ENCODE data around the gene GALNTL6.

Gene GALNTL6

DNA sequence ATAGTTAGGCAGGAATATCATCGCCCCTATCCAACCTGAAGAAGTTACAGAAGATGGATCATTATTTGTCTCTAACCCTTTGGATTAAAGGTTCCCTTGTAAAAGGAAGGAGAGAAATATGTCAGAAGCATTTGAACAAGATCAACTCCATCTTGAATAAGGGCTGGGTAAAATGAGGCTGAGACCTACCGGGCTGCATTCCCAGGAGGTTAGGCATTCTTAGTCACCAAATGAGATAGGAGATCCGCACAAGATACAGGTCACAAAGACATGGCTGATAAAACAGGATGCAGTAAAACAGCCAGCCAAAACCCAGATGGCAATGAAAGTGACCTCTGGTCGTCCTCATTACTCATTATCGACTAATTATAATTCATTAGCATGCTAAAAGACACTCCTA lies 148.9 kb downstream of the GALNTL6 start:
- no peak for DNase-seq (ENCODE audit: low read depth)
- no peak overlapping the region for H3K4me3 ChIP-seq (ENCODE audit: control insufficient read depth, low read depth, low read length)
- TF ChIP-seq, protein P1, sequence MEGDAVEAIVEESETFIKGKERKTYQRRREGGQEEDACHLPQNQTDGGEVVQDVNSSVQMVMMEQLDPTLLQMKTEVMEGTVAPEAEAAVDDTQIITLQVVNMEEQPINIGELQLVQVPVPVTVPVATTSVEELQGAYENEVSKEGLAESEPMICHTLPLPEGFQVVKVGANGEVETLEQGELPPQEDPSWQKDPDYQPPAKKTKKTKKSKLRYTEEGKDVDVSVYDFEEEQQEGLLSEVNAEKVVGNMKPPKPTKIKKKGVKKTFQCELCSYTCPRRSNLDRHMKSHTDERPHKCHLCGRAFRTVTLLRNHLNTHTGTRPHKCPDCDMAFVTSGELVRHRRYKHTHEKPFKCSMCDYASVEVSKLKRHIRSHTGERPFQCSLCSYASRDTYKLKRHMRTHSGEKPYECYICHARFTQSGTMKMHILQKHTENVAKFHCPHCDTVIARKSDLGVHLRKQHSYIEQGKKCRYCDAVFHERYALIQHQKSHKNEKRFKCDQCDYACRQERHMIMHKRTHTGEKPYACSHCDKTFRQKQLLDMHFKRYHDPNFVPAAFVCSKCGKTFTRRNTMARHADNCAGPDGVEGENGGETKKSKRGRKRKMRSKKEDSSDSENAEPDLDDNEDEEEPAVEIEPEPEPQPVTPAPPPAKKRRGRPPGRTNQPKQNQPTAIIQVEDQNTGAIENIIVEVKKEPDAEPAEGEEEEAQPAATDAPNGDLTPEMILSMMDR (IDR thresholded peaks at IDR 0.05; ENCODE audit: control insufficient read depth, insufficient read depth, low read depth, low read length, missing control alignments) = no peak

DNA sequence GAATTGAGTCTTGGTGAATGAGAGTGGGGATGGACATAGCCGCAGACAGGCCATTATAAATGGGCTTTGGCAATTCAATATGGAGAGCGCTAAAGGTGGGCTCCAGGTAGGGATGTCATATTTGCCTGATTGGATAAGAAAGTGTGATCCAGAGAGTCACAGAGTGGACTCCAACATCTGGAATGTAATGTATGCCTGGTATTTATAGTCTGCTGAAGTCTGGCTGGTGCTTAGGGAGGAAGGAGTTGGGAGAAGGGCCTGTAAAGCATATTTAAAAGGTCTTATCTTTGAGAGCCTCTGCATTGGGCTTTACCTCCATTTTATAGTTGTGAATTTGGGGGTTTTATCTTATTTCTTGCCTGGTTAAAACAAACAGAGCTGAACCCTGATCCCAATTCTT lies 153.2 kb downstream of the GALNTL6 start:
- TF ChIP-seq, protein P1 (IDR thresholded peaks at IDR 0.05; ENCODE audit: control insufficient read depth, insufficient read depth, low read depth, low read length, missing control alignments) = no peak
- H3K4me3 ChIP-seq (ENCODE audit: control insufficient read depth, low read depth, low read length) = no peak overlapping the region
- no peak for DNase-seq (ENCODE audit: low read depth)

DNA sequence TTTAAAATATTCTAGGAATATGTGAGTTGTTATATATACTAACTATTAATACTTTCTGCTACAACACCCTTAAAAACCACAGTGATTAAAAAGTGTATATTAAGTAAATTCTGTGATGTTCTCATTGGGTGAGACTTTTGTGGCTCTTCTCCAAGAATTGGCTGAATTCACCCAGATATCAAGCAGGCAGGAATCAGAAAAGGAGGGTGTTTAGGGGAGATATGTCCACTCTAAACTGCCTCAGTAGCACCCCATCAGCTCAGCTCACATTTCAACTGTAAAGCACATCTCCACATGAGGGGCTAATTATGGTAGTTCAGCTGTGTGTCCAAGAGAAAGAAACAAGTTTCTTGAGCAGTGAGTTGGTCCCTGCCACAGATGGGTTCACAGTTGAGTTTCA lies 165.0 kb downstream of the GALNTL6 start:
- TF ChIP-seq, protein P1 (IDR thresholded peaks at IDR 0.05; ENCODE audit: control insufficient read depth, insufficient read depth, low read depth, low read length, missing control alignments) = no peak
- no peak overlapping the region for H3K4me3 ChIP-seq (ENCODE audit: control insufficient read depth, low read depth, low read length)
- no peak for DNase-seq (ENCODE audit: low read depth)

DNA sequence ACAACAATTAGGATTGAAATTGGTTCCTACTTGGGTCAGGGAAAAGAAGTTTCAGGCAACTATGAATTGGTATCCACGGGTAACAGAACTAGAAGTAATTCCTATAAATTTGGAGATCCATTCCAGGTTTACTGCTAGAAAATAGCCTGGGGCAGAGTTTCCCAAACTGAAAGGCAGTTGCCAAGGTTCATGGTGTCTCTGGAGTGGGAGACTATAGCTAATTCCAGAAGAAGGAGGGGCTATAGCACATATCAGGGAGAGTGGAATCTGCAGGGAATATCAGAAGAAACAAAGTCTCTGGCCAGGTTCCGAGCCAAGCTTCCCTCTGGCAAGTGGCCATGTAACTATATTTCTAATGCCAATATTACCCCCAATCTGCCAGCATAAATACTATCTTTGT lies 166.3 kb downstream of the GALNTL6 start:
- no peak overlapping the region for H3K4me3 ChIP-seq (ENCODE audit: control insufficient read depth, low read depth, low read length)
- no peak for DNase-seq (ENCODE audit: low read depth)
- TF ChIP-seq, protein P1 (IDR thresholded peaks at IDR 0.05; ENCODE audit: control insufficient read depth, insufficient read depth, low read depth, low read length, missing control alignments) = no peak

DNA sequence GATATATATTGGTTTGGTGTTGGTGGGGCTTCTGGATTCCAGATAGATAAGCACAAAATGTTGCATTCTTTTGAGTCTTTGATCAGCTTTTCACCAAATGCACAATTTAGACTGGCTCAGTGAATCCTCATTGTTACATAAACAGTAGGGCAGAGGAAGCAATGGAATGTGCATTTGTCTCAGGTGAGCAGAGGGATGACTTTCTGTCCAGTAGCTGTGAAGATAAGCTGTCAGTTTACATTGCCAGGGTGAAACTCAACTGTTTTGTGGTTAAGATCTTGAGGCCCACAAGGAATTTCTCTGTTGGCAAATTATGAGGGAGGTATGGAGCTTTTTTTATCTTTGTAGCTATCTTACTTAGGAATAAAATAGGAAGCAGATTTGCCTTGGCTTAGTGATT lies 168.0 kb downstream of the GALNTL6 start:
- DNase-seq (ENCODE audit: low read depth) = no peak
- H3K4me3 ChIP-seq (ENCODE audit: control insufficient read depth, low read depth, low read length) = no peak overlapping the region
- TF ChIP-seq, protein P1 (IDR thresholded peaks at IDR 0.05; ENCODE audit: control insufficient read depth, insufficient read depth, low read depth, low read length, missing control alignments) = no peak

DNA sequence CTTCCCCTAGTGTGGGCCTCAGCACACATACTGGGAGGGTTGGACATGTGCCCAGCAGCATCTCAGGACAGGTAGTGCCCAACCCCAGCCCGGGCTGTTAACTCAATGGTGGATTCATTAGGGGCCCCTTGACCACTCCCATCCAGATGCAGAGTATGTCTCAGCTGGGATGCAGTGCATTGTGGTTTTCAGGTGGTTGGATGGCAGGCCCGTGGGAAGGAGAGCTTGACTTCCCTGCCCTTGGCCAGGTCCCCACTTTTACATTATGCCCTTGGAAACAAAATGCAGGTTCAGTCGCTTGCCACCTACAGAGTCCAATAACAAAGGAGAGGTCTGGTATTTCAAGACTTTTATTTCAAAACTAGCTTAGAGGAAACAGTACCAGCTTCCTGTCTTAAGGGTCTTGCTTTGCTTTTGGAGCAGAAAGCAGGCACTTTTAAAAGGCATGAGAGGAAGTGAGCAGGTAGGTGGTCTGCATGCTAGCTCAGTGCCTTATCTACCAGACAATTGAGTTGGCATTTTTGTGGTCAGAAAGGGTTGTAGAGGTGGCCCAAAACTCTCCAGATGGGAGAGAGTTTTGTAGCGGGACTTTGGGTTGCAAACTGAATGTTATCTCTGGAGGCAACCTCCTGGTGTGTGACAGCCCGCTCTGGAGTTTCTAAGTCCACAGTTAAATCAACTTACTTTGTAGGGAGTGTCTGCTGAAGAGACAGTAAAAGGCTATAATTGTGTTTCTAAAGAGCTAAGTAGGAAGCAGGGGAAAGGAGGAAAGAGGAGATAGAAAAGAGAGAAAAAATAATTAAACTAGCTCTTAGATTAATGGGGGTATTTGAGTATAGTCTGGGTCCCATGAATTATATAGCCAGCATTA lies 171.0 kb downstream of the GALNTL6 start:
- no peak overlapping the region for H3K4me3 ChIP-seq (ENCODE audit: control insufficient read depth, low read depth, low read length)

More for the DNA sequence above, 171.0 kb downstream of the GALNTL6 start:
- TF ChIP-seq, protein P1 (IDR thresholded peaks at IDR 0.05; ENCODE audit: control insufficient read depth, insufficient read depth, low read depth, low read length, missing control alignments) = no peak
- DNase-seq (ENCODE audit: low read depth) = no peak
